Right atrium auricular region (tissue), 2 donors: ENCODE data around the gene PRKAG2. TPM values are rescaled to one million over a fixed set of nuclear protein-coding genes. Genes with fewer than 3 reads are reported as not detected.

Source experiments
- DNase-seq: peaks from one replicate; pipeline ENCODE4 v3.0.0-alpha.2; 2019; ENCODE audit warnings: low spot score
- H3K27ac ChIP-seq, 2 donors: fragments of 200-600 bp; sonication (generic); 1 replicate in 1 of 2; 2 replicates in 1 of 2; pipeline ENCODE4 v1.5.1; 2016 to 2019
- H3K27me3 ChIP-seq, 2 donors: fragments of 200-600 bp; sonication (generic); one replicate each; pipeline versions ENCODE4 v1.5.1 to v1.6.0; 2017 to 2019
- H3K36me3 ChIP-seq: fragments of 200-600 bp; sonication (generic); one replicate; pipeline ENCODE4 v1.5.1; 2016
- H3K4me1 ChIP-seq, 2 donors: fragments of 200-600 bp; sonication (generic); one replicate each; pipeline versions ENCODE4 v1.5.1 to v1.6.0; 2017 to 2019
- H3K4me3 ChIP-seq, 2 donors: fragments of 200-600 bp; sonication (generic); 1 replicate in 1 of 2; 2 replicates in 1 of 2; pipeline ENCODE4 v1.5.1; 2017 to 2019; ENCODE audit warnings: mild to moderate bottlenecking in 1 of 2, moderate library complexity in 1 of 2
- H3K9me3 ChIP-seq, 2 donors: fragments of 200-600 bp; sonication (generic); one replicate each; pipeline ENCODE4 v1.5.1; 2019
- total RNA-seq, 2 donors: library from RNA; depleted of rRNA; stranded (reverse); fragments of >200 nt; gene quantifications; one replicate each; pipeline ENCODE4 v1.1.0, GENCODE V29; 2016
- TF ChIP-seq, protein P1 (sequence below), 2 donors: fragments of 200-600 bp; sonication (generic); IDR thresholded peaks; one replicate each; pipeline ENCODE4 v1.5.1; 2019; ENCODE audit warnings: antibody characterized with exemption in 2 of 2

PRKAG2 gene
- total RNA-seq, 2 donors from 2014 or later, result 133 to 177 TPM

DNA sequence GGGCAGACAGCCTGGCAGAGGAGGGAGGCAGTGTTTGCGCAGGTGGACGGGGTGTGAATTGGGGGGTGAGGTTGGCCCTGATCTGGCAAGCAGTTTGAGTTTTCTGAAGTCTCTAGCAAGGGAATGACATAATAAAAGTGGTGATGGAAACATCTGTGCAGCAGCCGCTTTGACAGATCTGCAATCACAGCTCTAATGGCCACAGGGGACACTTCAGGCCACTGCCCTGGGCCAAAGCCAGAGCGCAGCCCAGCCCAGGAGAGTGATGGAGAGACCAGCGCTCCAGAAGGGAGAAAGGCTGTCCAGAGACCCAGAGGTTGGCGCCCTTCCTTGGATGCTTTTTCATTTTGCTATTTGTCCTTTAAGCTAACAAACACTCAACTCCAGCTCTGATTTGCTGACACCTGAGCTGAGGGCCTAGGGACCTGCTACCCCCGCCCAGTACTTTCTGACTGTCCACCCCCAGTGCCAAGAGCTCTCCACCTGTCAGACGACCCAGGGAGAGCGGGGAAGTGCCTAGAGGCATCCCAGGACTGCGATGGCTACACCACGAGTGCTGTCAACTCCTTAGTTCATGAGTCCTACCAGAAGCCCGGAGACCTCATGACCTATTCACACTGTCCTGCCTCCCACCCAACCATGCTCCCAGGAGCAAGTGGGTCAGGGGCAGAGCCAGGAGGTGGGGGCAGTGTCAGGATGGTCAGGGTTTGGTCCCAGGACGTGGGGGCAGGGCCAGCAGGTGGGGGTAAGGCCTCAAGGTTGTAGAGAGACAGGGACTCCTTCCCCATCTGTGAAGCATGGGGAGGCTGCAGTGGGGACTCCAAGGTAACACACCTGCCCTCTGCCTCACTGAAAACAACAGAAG, 112.6 kb downstream of the PRKAG2 start:
- Histone ChIP-seq H3K36me3 (no peaks in the 10 kb centered on the region), H3K9me3 (no peaks in the 10 kb centered on the region), H3K4me3 (no peak overlapping the region), H3K27me3 (no peaks in the 10 kb centered on the region), H3K27ac (no peak overlapping the region), H3K4me1 (peaks cover 0 to 10% of the 10 kb centered on the region in 2 donors)
- DNase-seq, result no peak
- TF ChIP-seq, protein P1, sequence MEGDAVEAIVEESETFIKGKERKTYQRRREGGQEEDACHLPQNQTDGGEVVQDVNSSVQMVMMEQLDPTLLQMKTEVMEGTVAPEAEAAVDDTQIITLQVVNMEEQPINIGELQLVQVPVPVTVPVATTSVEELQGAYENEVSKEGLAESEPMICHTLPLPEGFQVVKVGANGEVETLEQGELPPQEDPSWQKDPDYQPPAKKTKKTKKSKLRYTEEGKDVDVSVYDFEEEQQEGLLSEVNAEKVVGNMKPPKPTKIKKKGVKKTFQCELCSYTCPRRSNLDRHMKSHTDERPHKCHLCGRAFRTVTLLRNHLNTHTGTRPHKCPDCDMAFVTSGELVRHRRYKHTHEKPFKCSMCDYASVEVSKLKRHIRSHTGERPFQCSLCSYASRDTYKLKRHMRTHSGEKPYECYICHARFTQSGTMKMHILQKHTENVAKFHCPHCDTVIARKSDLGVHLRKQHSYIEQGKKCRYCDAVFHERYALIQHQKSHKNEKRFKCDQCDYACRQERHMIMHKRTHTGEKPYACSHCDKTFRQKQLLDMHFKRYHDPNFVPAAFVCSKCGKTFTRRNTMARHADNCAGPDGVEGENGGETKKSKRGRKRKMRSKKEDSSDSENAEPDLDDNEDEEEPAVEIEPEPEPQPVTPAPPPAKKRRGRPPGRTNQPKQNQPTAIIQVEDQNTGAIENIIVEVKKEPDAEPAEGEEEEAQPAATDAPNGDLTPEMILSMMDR (IDR thresholded peaks at IDR 0.05), result no peak

DNA sequence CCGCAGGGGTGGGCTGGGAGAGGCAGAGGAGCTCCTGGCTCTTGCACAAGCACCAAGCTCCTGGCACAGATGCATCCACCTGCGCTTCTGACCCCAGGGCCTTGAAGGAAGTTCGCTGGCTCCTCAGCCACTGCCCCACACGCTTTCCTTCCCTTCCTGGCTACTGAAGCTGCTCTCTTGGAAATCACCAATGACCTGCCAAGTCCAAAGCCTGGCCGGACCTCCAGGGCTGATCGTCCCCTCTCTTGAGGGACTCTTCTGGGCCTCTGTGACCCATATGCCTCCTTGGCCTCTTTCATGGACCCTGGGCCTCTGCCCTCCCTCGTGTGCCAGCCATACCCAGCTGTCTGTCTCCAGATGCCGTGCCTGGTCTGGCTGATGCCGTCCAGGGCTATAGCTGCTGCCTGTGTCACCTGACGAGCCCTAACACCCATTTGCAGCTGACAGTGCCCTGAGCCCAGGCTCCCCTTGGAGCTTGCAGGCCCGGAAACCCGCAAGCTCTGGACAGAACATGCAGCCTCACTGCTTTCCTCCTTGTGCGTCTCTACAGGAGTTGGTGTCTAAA, 113.4 kb downstream of the PRKAG2 start:
- TF ChIP-seq, protein P1 (IDR thresholded peaks at IDR 0.05), result no peak
- H3K4me1 ChIP-seq, result peaks cover 0 to 10% of the 10 kb centered on the region in 2 donors
- DNase-seq, result no peak
- H3K4me3 ChIP-seq, result no peak overlapping the region
- no peaks in the 10 kb centered on the region for H3K27me3 ChIP-seq
- no peaks in the 10 kb centered on the region for H3K9me3 ChIP-seq
- no peaks in the 10 kb centered on the region for H3K36me3 ChIP-seq
- H3K27ac ChIP-seq, result no peak overlapping the region

DNA sequence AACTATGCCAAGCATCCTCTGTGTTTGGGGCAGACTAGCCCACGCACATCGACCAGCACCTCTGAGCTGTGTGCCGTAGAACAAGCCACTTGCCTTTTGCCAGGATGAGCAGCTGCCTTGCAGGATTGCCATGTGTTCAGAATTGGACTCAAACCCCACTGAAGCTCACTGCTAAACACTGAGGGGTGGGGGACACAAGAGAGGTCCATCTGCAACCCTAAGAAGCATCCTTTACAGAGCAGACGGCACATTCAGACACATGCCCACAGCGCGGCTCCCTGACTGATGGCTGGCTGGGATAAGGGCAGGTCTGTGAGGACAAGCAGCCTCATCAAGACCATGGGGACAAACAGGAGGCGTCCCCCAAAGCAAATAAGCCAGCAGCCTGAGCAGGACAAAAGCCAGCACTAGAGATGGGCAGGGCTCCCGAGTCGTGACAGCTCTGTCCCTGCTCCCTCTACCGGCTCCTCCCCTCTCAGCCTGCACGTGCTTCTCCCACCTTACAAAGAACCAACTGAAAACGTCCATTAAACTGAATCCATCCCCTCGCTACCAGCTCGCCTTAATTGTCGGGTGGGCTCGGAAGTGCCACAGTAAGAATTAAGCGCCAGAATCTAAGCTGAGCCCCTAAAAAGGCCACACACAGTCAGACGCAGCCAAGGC, 114.2 kb downstream of the PRKAG2 start:
- Histone ChIP-seq H3K4me1 (peaks cover 0 to 10% of the 10 kb centered on the region in 2 donors), H3K9me3 (no peaks in the 10 kb centered on the region), H3K27ac (no peak overlapping the region), H3K4me3 (no peak overlapping the region), H3K27me3 (no peaks in the 10 kb centered on the region), H3K36me3 (no peaks in the 10 kb centered on the region)
- DNase-seq, result no peak
- TF ChIP-seq, protein P1 (IDR thresholded peaks at IDR 0.05), result no peak

DNA sequence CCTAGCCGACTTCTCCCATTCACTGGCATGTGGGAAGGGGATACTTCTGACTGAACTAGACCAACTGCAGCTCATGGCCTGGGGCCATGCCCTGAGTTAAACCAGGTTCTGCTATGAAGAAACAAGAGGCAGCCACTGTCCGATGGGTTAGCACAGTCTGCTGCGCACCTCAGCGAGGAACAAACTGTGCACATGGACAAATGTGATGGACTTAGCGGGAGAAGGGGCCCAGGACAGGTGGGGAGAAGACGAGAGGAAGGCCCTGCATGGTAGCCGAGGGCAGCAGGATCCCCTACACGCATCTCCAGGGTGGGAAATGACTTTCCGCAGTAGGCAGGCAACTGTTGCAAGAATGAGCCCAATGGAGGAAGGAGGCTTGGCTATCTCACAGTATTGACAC, 115.0 kb downstream of the PRKAG2 start:
- Histone ChIP-seq H3K27ac (no peak overlapping the region), H3K9me3 (no peaks in the 10 kb centered on the region), H3K4me1 (peaks cover 0 to 10% of the 10 kb centered on the region in 2 donors)

DNA sequence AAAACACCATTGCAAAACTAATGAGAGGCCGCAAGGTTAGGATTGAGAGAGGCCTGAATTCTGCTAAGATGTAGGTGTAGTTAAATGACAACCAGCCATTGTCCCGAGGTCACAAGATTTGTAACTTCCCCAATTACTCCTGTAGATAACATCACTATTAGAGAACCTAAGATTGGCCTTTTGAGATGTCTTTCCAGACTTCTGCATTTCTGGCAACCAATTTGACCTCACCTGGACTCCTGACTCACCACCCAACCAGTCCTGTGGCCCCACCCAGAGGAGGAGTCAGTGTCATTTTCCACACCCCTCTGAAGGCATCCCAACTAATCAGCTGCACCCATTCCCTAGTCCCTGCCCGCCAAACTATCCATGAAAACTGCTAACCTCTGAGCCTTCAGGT, 115.7 kb downstream of the PRKAG2 start:
- no peak overlapping the region for H3K27ac ChIP-seq
- no peaks in the 10 kb centered on the region for H3K9me3 ChIP-seq
- TF ChIP-seq, protein P1 (IDR thresholded peaks at IDR 0.05), result no peak
- no peaks in the 10 kb centered on the region for H3K27me3 ChIP-seq
- no peak for DNase-seq
- no peaks in the 10 kb centered on the region for H3K36me3 ChIP-seq
- peaks cover 0 to 12% of the 10 kb centered on the region in 2 donors for H3K4me1 ChIP-seq
- no peak overlapping the region for H3K4me3 ChIP-seq

More for the DNA sequence above, 115.0 kb downstream of the PRKAG2 start:
- no peak for DNase-seq
- TF ChIP-seq, protein P1 (IDR thresholded peaks at IDR 0.05), result no peak
- Histone ChIP-seq H3K36me3 (no peaks in the 10 kb centered on the region), H3K27me3 (no peaks in the 10 kb centered on the region), H3K4me3 (no peak overlapping the region)
